GM19239 (cell line): Measurements from ENCODE around the gene BTBD9.

Source experiments
- DNase-seq: peaks from one replicate; pipeline ENCODE4 v3.0.0; 2011; ENCODE audit warnings: low spot score; ENCODE audit not compliant: insufficient read length
- FAIRE-seq: peaks from 2 replicates; lab custom pipeline; 2011; peaks lifted over from hg19 to GRCh38; lab: Jason Lieb, UNC

Gene BTBD9

GRCh38 chr6:38174806-38175495 lies 464.8 kb downstream of the BTBD9 start:
- FAIRE-seq (no peak), DNase-seq (no peak)

DNA sequence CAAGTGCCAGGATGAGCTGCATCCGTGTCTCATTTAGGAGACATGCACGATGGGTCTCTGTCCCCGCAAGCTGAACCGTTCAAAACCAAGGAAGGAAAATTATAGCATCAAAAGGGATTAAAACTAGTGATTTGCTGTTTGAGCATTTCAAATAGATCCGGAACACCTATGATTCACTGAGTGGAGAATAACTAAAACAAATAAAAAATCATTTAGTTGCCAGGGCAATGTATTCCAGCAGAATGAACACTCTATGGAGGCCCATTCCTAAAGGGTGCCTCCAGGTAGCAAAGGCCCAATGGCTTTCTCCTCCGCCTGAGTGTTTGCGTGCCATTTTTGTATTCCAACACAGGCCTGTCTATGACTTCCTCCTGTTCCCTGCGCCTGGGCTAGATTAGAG lies 465.4 kb downstream of the BTBD9 start:
- FAIRE-seq (no peak), DNase-seq (no peak)

DNA sequence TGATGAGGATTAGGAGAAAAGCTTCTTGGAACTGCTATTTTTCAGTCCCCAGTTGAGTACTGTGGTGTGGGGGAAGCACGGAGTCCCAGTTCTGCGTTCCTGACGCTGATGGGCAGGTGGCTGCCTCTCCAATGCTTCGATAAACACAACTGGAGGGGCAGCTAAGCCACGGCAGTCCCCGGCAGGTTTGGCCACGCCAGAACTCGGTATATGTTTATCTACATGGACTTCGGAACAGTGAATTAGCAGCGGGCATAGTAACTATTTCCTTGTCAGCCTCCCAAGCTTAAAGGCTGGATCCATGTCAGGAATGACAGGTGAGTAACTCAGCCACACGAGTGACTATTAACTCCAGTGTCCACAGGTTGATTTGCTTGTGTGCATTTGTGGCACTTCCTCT lies 465.8 kb downstream of the BTBD9 start:
- FAIRE-seq (no peak), DNase-seq (no peak)

GRCh38 chr6:38172739-38173410 lies 466.9 kb downstream of the BTBD9 start:
- FAIRE-seq = no peak
- no peak for DNase-seq

GRCh38 chr6:38171997-38172738 lies 467.6 kb downstream of the BTBD9 start:
- no peak for DNase-seq
- FAIRE-seq = no peak

GRCh38 chr6:38170666-38171355 lies 468.9 kb downstream of the BTBD9 start:
- no peak for FAIRE-seq
- DNase-seq = no peak

GRCh38 chr6:38169977-38170526 lies 469.7 kb downstream of the BTBD9 start:
- no peak for DNase-seq
- no peak for FAIRE-seq

DNA sequence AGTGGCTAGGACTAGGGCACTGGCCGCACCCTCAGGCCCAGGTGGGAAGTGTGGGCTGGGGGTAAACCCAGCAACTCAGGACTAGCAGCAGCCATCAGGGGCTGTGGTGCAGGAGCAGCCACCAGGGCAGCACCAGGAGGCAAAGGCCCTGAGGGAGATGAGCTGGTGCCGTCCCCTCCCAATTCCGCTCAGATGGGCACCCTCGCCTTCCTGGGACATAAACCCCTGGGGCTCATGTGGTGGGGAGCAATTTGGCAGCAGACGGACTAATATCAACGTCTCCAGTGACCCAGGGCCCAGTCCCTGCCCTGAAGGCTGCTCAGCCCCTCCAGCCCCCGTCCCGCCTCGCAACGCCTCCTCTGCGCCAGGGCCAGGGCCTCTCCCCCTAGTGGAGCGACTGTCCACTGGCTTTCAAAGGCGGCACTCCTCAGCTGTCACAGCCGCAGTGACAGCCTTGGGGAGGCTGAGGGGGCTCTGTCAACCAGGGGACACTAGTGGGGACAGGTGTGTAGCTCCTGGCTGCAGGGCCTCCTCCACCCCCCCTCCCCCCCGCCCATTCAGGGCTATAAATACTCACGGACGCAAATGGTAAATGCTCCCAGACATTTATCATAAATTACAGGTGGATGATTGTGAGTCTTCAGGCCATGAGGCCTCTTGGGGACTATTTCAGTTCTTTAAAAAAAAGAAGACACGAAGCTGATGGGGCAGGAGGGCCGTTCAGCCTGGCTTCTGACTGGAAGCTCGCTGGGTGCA lies 470.3 kb downstream of the BTBD9 start:
- DNase-seq (no peak), FAIRE-seq (no peak)

DNA sequence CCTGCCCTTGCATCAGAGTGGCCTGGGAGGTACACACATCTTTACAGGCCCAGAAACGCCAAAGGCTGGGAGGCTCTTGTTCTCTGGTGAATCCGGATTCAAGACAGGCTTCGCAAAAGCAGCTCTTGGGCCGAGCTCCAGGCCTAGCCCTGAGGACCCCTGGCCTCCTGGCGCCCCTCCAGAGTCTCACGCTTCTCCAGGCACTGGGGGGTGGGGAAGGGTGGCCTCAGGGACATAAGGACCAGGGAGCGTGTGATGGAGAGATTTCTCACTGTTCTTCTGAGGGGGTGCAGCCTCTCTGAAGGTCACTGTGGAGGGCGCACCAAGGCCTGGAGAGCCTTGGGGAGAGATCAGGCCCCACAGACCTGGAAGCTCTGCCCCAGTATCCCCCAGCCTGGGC lies 471.0 kb downstream of the BTBD9 start:
- FAIRE-seq = no peak

GRCh38 chr6:38168126-38168525 lies 471.6 kb downstream of the BTBD9 start:
- FAIRE-seq = no peak
- DNase-seq = no peak

More for the DNA sequence above, 471.0 kb downstream of the BTBD9 start:
- no peak for DNase-seq

DNA sequence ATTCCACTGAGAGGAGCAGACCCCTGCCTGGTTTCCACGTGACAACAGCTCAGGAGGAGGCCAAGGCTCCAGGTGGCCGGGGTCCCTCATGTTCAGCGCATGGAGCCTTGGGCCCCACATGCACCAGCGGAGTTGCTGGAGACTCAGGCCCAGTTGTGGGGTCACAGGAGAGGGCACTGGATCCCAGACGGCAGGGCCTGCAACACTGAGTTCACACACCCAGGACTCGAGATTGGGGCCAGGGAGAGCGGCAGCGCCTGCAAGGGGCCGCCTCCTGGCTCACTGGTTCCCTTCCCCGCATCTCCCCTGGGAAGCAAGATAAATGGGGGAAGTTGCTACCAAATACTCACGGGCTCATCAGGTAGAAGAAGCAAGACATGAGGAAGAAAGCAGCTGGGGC lies 472.1 kb downstream of the BTBD9 start:
- DNase-seq (no peak), FAIRE-seq (no peak)

DNA sequence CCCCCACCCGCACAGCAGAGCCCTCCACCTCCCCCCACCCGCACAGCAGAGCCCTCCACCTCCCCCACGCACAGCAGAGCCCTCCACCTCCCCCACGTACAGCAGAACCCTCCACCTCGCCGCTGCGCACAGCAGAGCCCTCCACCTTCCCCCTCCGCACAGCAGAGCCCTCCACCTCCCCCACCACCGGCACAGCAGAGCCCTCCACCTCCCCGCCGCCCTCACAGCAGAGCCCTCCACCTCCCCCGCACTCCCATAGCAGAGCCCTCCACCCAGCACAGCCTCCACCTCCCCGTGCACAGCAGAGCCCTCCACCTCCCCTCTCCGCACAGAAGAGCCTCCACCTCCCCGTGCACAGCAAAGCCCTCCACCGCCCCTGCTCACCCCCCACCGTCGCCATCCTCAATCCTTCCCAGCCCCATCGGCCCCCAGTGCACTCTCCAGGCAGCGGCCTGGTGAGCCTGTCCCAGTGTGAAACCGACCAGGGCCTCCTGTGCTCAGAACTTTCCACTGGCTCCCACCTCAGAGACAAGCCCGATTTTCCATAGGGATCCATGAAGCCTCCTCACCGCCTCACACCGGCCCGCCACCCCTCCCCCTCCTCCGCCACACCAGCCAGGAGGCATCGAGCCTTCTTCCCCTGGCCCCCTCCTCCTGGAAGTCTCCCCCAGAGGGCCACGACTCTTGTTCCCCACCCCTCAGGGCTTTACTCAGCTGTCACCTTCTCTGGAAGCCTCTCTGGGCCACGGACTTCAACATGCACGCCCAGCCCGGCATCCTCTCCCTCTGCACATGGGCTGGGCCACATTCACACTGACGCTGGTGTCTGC lies 473.1 kb downstream of the BTBD9 start:
- no peak for DNase-seq
- no peak for FAIRE-seq

DNA sequence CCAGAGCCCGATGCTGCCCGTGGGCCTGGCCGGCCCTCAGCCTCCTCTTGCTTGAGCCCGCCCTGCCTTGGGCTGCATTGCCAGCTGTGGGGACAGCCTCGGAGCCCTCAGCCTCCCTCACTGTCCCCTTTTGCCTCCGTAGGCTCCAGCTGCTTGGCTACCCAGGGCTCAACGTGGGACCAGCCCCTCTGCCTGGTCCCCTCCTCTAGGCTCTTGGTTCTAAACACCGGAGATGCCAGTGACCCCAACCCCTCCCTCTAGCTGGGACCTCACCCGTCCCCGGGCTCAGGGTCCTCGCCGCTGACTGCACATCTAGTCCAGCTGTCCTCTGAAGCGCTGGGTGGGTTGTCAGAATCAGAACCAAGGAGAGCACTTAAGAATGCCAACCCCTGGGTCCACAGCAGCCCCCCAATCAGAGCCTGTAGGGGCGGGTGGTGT lies 475.0 kb downstream of the BTBD9 start:
- no peak for FAIRE-seq
- DNase-seq = no peak

DNA sequence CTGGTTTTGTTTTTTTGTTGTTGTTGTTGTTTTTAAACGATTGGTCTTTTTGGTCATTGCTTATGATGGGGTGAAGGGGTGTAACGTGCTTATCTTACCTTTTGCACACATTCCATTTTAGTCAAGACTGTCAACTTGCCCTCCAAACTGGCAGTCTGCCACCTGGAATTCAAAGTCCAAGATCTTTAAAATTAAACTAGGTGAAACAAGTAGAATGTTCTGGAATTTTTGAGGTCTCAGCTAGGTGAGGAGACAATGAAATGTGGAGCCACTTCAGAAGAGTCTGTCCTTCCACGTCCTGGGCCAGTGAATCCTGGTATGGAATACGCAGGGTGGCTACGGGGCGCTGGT lies 475.6 kb downstream of the BTBD9 start:
- FAIRE-seq (no peak), DNase-seq (no peak)

DNA sequence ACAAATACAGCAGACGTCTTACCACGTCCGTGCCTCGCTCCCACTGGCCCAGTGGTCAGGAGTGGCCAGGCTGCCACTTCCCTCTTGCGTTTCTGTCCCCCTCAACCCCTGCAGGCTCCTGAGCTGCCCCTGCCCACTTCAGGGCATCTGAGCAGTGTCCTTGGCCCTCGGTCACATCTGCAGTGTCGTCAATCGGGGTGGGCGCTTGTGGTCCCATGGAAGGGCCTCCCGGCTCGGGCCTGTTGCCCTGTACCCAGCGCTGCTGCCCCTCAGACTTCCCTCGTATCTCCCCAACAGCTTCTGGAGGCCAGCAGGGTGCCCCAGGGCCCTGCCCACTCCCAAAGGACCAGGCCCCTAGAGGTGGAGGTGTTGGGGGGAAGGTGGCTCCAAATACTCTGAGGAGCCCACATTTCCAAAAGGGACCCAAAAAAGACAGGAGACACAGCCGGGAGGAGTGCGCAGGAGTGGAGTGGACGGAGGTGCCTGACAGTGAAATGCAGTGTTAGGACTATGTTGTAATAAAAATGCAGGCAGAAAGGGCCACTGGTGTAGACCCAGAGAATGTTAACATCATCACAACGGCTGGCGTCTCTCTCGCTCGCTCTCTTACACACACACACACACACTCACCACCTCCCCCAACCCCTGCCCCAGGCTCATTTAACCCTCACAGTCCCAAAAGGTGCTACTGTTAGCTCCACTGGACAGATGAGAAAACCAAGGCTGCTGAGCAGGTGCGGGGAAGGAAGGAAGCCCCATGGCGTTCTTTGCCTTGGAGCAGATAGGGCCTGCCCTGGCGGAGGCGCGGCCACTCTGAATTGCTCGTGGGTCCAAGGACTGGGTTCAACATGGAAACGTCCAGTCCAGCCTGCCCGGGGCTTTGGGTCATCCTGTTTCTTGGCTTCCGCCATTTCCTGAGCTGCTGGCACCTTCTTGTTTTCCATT lies 476.3 kb downstream of the BTBD9 start:
- no peak for FAIRE-seq
- DNase-seq = no peak

- FAIRE-seq (no peak), DNase-seq (no peak)
Observed at GRCh38 chr6:38162493-38163185, 477.1 kb downstream of the BTBD9 start.

DNA sequence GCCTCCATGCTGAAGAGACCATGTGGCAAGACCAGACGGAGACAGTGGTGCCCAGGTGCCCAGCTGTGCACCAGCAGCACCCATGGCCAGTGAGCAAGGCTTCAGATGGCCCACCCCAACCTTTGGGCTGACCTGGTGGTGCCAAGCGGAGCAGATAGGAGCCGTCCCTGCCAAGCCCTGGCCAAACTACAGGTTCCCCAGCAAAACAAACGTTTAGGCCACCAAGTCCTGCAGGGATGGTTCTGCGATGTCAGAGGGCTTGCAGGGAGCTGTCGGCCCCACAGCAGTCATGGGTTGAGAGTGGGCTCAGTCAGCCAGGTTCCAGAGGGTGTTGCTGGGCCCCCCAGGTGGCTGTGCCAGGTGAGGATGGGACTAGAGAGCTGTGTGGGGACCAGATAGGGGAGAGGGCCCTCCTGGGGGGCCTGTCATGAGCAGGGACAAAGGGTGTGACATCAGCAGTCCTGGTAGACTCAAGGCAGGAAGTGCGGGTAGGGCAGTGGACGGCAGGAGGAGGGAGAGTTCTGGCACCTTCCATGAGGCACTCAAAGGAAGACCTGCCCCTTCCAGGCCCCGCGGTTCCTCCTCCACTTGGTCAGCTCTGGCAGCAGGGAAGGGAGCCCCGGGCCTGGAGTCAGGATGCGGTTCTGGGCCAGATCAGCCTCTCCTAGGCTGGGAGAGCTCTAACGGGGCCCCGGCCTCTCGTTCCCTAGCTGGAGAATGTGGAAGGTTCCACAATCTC lies 477.8 kb downstream of the BTBD9 start:
- no peak for FAIRE-seq
- DNase-seq = no peak
